BJ (cell line): ENCODE data around the gene TAMM41. TPM values are rescaled to one million over a fixed set of nuclear protein-coding genes. Genes with fewer than 3 reads are reported as not detected.
"Not testable (repeated sequence)": the region's sequence is repeated elsewhere in the genome, so short reads cannot be mapped to it uniquely, and the experiment has no call there.

Experiments used
- CTCF ChIA-PET: fragments of 350-600 bp; formaldehyde crosslinking; extraction: SDS; loops from one replicate; lab custom pipeline; 2021; ENCODE audit warnings: antibody characterized with exemption, inconsistent platforms; lab: Yijun Ruan, JAX
- POLR2A ChIA-PET: fragments of 300-600 bp; sonication (Branson Sonifier 250); formaldehyde crosslinking; extraction: SDS; loops from one replicate; lab custom pipeline; 2021; ENCODE audit warnings: antibody characterized with exemption; lab: Charles Lee
- DNase-seq: peaks from one replicate; pipeline ENCODE4 v3.0.0-alpha.2; 2011; ENCODE audit warnings: low read depth
- H3K27me3 ChIP-seq: 2 replicates; pipeline ENCODE4 v1.6.0; 2011; ENCODE audit warnings: low read length; ENCODE audit not compliant: control insufficient read depth, insufficient read depth
- H3K36me3 ChIP-seq: 2 replicates; pipeline ENCODE4 v1.5.1; 2011; ENCODE audit warnings: low read length; ENCODE audit not compliant: control insufficient read depth, insufficient read depth
- H3K4me3 ChIP-seq: 2 replicates; pipeline ENCODE4 v1.5.1; 2011; ENCODE audit warnings: low read depth, mild to moderate bottlenecking, control low read depth, low read length
- CTCF ChIP-seq: IDR thresholded peaks from 2 replicates; pipeline ENCODE4 v1.5.1; 2011; ENCODE audit warnings: low read depth, mild to moderate bottlenecking, control low read depth, inconsistent platforms, low read length, moderate library complexity; ENCODE audit not compliant: insufficient read depth
- polyA plus RNA-seq: library from polyadenylated mRNA; depleted of rRNA; stranded (reverse); fragments of >200 nt; gene quantifications from 2 replicates; pipeline ENCODE4 v1.2.3, GENCODE V29; 2011

TAMM41 gene
- polyA plus RNA-seq, 1 experiment, result 10.0 TPM

- CTCF ChIA-PET, result no interaction called here
- Histone ChIP-seq H3K36me3 (no peaks in the 10 kb centered on the region; the same call in 1 of the 2 replicates), H3K4me3 (no peak overlapping the region), H3K27me3 (no peaks in the 10 kb centered on the region)
- TF ChIP-seq CTCF, result no peak
- DNase-seq, result no peak
- POLR2A ChIA-PET, result no interaction called here
Measured at GRCh38 chr3:11776346-11776745, 70.3 kb downstream of the TAMM41 start.

GRCh38 chr3:11775493-11775892, 71.2 kb downstream of the TAMM41 start:
- no peak for DNase-seq
- H3K27me3 ChIP-seq, result no peaks in the 10 kb centered on the region
- no peak overlapping the region for H3K4me3 ChIP-seq
- no peaks in the 10 kb centered on the region; the same call in 1 of the 2 replicates for H3K36me3 ChIP-seq
- CTCF ChIA-PET, result interaction anchor here (0.6 to 1.2 kb wide), 3 partner anchors 18 to 114 kb away, joined by 3 to 4 read pairs (median 3); no protein-coding TSS in a partner anchor
- POLR2A ChIA-PET, result no interaction called here
- no peak for TF ChIP-seq CTCF

- no peaks in the 10 kb centered on the region; the same call in 1 of the 2 replicates for H3K36me3 ChIP-seq
- ChIA-PET POLR2A (no interaction called here), CTCF (interaction anchor here (0.6 to 2.2 kb wide), 14 partner anchors 9 to 396 kb away, joined by 3 to 10 read pairs (median 4); no protein-coding TSS in a partner anchor)
- H3K4me3 ChIP-seq, result no peak overlapping the region
- peak; percentile 64 for TF ChIP-seq CTCF
- DNase-seq, result no peak
- no peaks in the 10 kb centered on the region for H3K27me3 ChIP-seq
Measured at GRCh38 chr3:11774296-11774877, 72.3 kb downstream of the TAMM41 start.

GRCh38 chr3:11771931-11772330, 74.8 kb downstream of the TAMM41 start:
- H3K36me3 ChIP-seq, POLR2A ChIA-PET, DNase-seq, H3K27me3 ChIP-seq, H3K4me3 ChIP-seq: not testable (repeated sequence)
- CTCF ChIA-PET, result interaction anchor here (2.0 kb wide), 1 partner anchor 115 kb away, joined by 4 read pairs; no protein-coding TSS in a partner anchor

GRCh38 chr3:11770477-11771391, 76.0 kb downstream of the TAMM41 start:
- H3K36me3 ChIP-seq, result no peaks in the 10 kb centered on the region
- H3K4me3 ChIP-seq, result no peak overlapping the region
- POLR2A ChIA-PET, result no interaction called here
- TF ChIP-seq CTCF, result no peak
- H3K27me3 ChIP-seq, result no peaks in the 10 kb centered on the region
- CTCF ChIA-PET, result interaction anchor here (0.7 to 2.0 kb wide), 3 partner anchors 35 to 1508 kb away, joined by 3 to 4 read pairs (median 3); no protein-coding TSS in a partner anchor
- peak; percentile 67 for DNase-seq
